Glomerular endothelial cell (primary cell): ENCODE measurements around the gene ZNF544. TPM values are rescaled to one million over a fixed set of nuclear protein-coding genes. Genes with fewer than 3 reads are reported as not detected.

Experiments
- DNase-seq: peaks from one replicate; pipeline ENCODE4 v3.0.0-alpha.2; 2011; ENCODE audit warnings: low read depth, low spot score; ENCODE audit errors: extremely low read depth
- total RNA-seq: library from RNA; depleted of rRNA; stranded (reverse); fragments of >200 nt; gene quantifications from 2 replicates; pipeline ENCODE4 v1.2.3, GENCODE V29; 2015

ZNF544 gene
- total RNA-seq, result 32.5 and 46.6 TPM in 2 replicates

DNA sequence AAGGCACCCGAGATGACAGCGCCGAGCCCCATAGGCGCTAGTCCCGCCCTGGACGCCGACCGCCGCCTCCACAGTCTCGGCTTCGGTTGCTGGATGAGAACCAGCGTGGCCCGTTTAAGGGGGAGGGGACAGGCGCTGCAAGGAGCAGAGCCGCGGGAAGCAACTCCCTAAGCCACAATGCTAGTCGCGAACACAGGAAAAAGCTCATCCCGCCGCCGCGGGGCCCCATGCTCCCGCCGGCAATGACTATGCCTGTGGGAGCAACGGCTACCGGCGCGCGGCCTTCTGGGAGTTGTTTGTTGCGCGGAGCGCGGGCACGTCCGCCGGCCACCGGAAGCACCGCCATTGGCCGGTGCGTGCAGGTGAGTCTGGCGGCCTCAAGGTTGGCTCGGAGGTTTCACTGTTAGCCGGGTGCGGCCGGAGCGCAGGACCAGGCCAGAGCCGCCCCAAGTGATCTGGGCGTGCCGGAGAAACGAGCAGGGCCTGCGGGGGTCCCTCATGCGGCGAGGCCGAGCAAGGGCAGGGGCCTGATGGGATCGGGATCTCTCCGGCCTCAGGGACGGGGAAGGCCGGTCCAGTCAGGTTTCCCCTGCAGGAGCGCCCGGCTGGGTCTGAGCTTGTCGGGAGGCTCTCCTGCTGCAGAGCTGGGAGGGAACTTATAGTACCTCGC is at the start of gene ZNF544:
Gene ZNF544 (plus strand): TSS at position 330 of the 670 bp plus-strand sequence. CDS start 15,110 bp downstream, outside the sequence.
- no peak for DNase-seq

DNA sequence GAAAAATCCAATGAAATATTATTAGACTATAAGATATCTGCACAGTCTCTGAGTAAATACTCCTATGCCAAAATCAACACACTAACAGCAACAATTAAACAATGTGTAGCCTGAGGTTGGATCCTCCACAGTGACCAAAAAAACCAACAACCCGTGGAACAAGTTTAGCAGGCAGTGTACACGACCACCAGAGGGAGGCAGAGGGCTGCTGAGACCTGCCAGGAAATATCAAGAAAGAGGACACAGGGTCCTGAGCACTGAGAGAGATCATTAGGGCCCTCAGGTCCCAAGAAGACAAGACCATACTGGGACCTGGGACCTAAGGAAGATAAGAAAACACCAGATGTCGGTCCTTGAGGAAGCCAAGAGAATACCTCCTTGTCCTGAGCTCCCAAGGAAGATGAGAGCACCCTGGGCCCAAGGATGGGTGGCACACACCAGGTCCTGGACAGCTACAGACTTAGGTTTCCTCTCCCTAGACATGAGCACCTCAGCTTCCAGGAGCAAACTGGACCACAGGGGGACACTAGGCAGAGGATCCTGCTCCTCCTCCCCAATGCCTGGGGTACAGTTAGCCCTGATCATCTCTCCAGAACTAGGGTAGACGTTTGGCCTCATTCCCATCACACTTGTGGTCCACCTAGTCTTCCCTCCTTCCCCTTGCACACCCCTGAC is 46.7 kb upstream of the ZNF544 start:
- DNase-seq, result no peak

- DNase-seq, result no peak
Observed at GRCh38 chr19:58182577-58182988, 46.1 kb upstream of the ZNF544 start.

GRCh38 chr19:58182989-58183816 is 45.5 kb upstream of the ZNF544 start, which contains the start of gene ZNF274:
Gene ZNF274, plus strand, starts transcription at chr19:58183061. Its CDS starts 905 bp downstream, at chr19:58183966.
- no peak for DNase-seq

DNA sequence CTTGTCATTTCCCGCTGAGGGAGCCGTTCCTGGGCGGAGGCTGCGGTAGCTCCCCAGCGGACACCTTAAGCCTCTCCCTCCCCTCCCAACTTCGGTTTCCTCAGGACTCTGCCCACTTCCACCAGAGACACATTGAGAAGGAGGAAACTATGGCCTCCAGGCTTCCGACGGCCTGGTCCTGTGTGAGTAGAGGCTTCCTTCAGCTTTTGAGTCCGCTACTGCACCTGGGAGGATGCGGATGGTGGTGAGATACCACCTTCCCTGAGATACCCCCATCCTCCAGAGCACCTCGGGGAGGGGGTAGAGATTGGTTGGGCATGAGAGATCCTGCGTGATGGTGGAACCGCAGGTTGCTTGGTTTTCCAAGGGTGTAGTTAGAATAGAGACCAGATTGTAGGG is 44.9 kb upstream of the ZNF544 start:
- DNase-seq, result no peak

DNA sequence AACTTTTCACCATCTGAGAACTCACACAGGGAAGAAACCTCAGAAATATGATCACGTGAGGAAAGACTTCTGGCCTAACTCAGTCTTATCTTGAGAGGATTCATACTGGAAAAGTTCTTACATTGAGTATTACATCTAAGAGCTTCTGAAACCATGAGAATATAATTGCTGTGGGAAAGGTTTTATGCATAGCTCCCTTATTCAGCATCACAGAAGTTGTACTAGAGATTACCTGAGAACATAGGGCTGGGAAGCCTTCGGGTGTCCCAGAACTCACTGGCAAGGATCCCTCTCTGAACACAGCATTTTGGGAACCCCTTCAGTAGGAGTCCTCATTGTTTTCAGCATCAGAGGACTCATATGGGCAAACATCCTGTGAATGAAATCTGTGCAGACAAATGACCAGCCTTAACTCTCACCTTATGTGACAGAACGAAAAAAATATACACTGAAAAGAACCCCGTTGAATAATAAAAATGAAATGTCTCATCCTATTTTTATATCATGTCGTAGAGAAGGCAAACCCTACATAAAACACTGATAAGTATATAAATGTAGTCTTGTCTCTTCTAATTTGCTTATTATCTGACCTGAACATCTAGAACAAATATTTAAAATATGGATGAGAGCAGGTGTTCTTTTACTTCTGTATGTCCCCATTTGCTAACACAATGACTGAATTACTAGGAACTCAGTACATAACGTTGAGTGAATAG is 31.7 kb upstream of the ZNF544 start:
- no peak for DNase-seq

- DNase-seq, result no peak
Observed at GRCh38 chr19:58203814-58204475, 24.8 kb upstream of the ZNF544 start.

GRCh38 chr19:58204566-58204965 is 24.1 kb upstream of the ZNF544 start:
- no peak for DNase-seq

- DNase-seq, result no peak
Observed at GRCh38 chr19:58209577-58209976, 19.1 kb upstream of the ZNF544 start.

DNA sequence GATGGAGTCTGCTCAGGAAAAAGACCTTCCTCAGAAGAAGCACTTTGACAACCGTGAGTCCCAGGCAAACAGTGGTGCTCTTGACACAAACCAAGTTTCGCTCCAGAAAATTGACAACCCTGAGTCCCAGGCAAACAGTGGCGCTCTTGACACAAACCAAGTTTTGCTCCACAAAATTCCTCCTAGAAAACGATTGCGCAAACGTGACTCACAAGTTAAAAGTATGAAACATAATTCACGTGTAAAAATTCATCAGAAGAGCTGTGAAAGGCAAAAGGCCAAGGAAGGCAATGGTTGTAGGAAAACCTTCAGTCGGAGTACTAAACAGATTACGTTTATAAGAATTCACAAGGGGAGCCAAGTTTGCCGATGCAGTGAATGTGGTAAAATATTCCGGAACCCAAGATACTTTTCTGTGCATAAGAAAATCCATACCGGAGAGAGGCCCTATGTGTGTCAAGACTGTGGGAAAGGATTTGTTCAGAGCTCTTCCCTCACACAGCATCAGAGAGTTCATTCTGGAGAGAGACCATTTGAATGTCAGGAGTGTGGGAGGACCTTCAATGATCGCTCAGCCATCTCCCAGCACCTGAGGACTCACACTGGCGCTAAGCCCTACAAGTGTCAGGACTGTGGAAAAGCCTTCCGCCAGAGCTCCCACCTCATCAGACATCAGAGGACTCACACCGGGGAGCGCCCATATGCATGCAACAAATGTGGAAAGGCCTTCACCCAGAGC is 16.2 kb upstream of the ZNF544 start:
- DNase-seq, result no peak

DNA sequence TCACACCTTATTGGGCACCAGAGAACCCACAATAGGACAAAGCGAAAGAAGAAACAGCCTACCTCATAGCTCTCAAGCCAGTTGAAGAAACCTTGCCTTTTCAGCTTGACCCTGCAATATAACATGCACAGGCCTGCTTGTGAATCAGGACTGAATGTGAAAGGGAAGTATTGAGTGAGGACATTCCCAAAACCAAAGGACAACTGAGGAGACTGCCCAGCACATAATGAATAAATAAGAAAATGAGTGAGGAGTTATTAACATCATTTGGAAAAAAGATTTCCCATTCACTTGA is 15.7 kb upstream of the ZNF544 start:
- no peak for DNase-seq

DNA sequence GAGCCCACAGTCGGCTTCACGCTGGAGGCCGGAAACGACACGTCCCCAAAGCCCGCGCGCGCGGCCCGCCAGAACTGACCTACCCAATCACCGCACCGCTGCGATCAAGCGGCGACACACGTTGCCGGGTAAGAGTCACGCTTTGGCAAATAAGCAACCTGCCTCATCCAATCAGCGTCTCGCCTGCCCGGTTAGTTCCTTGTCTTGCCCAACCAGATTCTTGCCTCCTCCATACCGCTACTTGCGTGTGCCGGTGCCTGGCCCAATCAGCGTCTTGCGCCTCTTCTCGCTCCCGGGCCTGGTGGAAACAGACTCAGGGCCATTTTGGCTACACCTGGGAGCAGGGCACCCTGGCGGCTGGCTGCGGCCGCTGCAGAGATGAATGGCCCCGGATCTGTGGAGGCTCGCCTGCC is 11.6 kb upstream of the ZNF544 start:
- no peak for DNase-seq

GRCh38 chr19:58217607-58218391 is 10.9 kb upstream of the ZNF544 start:
- DNase-seq, result no peak

DNA sequence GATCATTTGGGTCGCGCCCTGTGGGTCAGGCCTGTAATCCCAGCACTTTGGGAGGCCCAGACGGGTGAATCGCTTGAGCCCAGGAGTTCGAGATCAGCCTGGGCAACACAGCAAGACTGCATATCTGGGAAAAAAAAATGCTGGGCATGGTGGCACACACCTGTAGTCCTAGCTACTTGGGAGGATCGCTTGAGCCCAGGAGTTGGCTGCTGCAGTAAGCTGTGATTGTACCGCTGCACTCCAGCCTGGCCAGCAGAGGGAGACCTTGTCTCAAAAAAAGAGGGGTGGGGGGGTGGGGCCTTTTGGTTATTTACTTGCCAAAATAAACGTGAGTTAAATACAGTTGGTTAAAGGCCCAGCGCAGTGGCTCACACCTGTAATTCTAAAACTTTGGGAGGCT is 9.8 kb upstream of the ZNF544 start:
- DNase-seq, result no peak

- no peak for DNase-seq
Observed at GRCh38 chr19:58227964-58228584, 640 bp upstream of the ZNF544 start.

- no peak for DNase-seq
Observed at GRCh38 chr19:58229255-58229639, 533 bp downstream of the ZNF544 start.

DNA sequence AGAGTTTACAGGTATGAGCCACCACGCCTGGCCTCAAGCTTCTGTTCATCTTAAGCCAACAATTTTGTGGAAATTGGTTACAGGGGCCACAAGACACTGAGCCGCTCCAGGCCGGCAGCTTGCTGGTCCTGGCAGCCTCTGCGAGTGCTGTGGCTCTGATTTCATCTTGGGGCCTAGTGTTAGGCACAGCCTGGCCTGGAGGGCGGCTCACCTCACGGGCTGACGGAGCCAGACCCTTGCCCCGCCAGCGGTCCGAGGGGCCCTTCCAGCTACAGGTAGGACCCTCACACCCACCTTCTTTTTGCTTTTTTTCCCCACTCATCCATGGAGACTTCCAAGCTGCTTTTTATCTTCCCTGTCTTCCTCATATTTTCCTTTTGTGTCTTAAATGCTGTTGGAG is 8.6 kb downstream of the ZNF544 start:
- no peak for DNase-seq

DNA sequence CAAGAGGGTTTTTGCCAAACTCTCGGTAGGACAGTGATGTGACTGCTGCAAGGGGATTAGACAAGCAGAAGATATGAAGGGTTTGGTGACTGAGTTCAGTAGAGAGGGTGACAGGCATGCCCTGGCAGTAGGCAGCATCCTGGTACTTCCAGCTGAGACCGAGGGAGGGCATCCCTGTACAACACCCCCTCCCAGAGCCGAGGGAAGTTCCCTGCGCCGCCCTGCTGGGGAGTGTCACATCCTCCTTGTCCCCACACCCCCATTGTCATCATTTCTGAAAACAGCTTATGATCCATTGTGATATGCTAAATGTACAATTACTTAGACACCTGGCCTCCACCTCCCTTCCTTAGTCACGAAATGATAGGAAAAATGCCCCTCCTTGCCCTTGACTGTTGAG is 14.6 kb downstream of the ZNF544 start:
- no peak for DNase-seq

DNA sequence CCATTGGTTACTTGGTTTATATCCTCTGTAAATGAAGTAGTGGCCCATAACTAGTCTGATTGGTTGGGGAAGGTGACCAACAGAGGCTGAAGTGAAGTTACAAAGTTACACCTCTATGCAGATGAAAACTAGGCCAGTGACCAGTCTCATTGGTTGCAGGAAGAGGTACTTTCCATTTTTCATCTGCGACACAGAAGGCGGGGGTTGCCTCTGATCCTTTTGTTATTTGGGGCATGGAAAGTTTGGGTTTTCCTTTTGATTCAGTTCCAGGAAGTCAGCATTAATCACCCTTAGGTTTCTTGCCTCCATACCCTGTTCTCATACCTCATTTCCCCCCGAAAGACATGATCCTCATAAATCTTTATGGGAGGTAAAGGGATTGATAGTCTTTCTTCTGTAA is 20.2 kb downstream of the ZNF544 start:
- no peak for DNase-seq
